Hepatic stellate cell (primary cell): ENCODE results near the gene THEMIS.
A peak's percentile ranks its signal among the peaks of the same experiment; 100 is the strongest.
"Not testable (repeated sequence)": the region's sequence is repeated elsewhere in the genome, so short reads cannot be mapped to it uniquely, and the experiment has no call there.

Experiments
- DNase-seq: peaks from one replicate; pipeline ENCODE4 v3.0.0; 2011; ENCODE audit warnings: low spot score

THEMIS gene

DNA sequence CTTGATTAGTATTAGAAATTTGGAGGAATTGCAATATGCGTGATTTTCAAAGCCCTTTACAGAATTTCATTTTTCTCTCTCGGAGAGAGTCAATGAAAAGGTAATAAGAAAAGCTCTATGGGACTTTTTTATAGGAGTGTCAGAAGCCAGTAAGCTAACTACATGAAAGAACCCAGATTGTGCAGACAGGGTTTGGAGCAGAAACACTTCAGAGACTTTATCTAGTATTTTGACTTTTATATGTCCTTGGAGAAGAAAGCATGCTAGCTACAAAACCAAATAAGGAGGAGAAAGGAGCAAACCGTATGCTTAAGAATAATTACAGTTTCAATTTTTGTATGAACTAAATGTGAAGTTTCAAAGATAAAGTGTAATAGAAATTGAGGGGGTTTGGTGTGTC lies 182.2 kb downstream of the THEMIS start:
- no peak for DNase-seq

DNA sequence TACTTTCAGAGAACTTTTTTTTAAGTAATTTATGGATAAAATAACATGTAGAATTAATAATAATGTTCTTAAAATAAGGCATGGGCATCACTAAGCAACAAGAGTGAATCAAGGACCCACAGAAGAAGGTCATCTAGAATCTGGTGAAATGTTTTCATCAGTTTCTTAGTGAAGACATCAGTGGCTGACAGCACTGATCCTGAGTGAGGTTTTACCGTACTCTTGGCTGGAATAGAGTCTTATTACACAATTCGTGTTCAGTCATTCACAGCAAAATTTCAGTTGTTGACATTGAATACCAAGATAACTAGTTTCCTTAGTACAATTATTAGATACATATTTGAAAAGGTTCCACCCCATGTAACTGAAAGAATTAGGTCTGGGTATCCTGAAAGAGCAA lies 183.5 kb downstream of the THEMIS start:
- DNase-seq: no peak

DNA sequence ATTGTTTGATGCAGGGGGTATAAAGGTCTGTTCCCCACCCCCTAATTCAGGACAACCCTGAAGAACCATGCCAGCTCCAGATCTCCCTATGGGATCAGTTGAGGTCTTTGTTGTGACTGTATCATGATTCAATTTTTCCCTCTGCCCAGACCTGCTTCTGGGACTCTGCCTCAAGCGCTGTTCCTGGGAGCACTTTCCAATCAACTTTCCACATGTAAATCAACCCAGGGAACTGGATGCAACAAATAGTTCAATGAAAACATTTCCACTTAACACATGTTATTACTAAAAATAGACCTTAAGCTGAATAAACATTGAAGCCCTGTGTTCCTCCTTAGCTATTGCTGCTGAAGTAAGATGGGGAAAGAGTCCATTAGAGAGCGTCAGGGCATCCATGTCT lies 184.4 kb downstream of the THEMIS start:
- no peak for DNase-seq

DNA sequence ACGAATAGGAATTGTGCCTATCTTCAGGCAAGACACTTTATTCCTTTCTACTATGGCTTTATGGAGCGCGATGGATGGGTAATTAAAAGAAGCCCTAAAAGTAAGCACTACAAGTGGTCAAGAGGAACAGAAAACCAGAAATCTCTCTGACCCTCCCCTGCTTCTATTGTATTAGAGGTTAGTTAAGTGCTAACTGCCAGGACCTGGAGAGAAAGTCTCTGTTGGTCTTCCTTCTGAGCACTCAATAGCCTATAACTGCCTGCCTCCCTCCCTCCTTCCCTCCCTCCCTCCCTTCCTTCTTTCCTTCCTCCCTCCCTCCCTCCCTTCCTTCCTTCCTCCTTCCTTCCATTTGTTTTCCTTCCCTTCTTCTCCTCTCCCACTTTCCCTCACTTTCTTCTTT lies 190.2 kb downstream of the THEMIS start:
- DNase-seq: no peak

DNA sequence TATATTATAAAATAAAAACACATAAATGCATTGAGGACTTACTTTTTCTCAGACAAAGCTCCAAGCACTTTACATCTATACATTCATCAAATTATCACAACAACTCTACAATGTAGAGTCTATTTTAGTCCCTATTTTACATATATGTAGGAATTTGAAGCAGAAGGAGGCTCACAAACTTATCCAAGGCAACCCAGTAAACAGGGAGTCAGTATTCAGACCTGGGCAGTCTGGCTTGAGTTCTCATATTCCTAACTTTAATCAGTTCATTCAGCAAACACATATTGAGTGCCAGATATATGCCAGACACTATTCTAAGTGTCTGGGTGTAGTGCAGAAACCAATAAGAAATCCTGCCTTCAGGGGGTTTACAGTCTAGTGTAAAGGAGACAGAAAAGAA lies 194.6 kb downstream of the THEMIS start:
- DNase-seq: no peak

DNA sequence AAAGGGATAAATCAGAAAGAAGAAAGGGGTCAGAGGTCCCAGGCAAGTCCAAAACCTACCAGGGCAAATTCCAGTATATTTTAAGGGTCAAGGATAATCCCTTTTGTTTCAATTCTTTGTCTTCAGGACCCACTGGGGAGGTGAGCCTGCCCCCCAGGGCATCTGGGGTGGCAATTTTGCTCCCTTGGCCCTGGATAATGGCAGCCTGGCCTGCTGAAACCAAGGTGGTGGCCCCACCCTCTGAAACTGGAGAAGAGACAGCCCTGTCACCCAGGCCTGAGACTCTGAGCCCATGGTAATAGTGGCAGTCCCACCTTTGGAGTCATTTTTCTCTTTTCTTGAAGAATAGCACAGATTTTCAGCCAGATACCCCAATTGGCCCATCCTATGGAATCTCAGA lies 205.8 kb downstream of the THEMIS start:
- no peak for DNase-seq

DNA sequence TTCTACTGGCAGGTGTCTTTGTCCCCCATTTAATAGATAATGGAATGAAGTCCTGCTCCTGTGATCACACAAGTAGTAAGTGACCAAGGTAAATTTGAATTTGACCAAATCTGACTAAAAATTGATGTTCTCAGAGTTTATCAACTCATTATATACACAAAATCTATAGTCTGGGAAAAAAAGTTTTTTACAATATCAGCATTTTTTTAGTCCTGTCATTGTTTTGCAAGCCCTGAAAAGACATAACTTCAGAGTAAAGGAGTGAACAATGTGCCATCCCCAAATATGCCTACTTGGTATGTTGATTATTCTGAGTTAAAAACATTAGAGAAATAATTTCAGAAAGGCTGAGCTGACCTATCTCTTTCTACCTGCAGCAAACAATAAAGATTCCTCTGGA lies 209.7 kb downstream of the THEMIS start:
- DNase-seq: no peak

DNA sequence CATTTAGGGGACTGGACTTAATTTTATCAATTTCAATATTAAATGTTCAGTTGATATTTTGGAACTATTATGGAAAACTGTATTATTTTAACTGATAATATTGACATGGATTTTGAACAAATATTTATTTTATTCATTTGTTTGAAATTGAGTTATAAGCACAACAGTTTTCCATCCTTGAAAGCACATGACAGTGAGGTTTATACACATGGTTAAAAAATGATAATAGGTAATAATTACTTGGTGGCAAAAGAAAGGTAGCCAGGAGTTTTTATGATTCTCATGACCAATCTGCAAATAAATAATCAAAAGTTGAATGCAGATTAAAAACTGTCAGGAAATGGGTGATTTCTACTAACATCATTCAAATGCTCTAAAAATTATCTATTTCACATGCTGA lies 210.3 kb downstream of the THEMIS start:
- DNase-seq: no peak

DNA sequence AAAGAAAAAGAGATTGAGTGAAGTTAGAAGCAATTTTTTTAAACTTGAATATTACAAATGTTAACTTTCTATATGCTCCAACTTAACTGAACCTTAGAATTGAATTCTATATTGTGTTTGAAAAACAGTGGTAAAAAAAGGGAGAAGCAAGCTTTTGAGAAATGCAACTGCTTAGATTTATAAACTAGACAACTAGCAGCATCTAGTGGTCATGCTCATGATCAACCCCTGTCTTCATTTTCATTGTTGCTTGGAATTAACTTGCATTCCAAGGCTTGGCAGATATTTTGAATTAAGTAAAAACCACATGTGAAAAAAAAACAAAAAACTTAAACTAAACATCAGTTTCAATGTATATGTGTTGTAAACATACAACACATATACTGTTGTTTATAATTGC lies 210.8 kb downstream of the THEMIS start:
- DNase-seq: peak; percentile 3

DNA sequence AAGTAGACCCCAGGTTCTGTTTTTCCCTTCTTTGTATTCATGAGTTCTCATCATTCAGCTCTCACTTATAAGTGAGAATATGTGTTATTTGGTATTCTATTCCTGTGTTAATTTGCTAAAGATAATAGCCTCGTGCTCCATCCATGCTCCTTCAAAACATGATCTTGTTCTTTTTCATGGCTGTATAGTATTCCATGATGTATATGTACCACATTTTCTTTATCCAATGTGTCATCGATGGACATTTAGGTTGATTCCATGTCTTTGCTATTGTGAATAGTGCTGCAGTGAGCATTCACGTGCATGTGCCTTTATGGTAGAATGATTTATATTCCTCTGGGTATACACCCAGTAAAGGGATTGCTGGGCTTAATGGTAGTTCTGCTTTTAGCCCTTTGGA lies 213.4 kb downstream of the THEMIS start:
- DNase-seq: not testable (repeated sequence)

DNA sequence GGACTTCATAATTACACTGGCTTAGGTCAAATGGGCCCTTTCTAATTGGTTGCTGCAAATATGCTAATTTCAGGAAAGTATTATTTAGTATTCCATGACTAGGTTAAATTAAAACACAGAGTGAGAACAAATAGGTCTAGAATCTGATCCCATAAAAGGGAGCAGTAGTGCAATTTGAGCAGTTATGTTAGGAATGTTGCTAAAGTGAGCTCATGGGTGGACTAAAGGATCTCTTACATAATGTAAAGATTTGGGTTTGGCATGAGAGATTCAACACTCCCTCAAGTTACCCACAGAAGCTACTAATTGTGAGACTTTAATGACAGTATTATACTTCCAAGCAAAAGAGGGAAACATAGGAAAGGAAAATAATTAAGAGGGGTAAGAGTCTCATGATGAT lies 214.8 kb downstream of the THEMIS start:
- DNase-seq: no peak

DNA sequence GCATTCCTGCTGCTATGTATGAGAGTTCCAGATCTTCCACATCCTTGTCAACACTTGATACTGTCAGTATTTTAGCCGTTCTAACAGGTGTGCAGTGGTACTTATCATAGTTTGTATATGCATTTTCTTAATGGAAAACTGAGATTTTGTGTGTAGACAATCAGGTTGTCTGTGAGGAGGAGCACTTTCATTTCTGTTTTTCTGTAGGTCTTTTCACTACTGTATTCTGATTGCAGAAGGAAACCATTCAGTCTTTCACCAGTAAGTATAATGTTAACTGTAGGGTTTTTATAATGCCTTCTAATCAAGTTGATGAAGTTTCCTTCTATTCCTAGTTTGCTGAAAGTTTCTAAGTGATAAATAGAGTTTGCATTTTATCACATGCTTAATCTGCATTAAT lies 216.4 kb downstream of the THEMIS start:
- DNase-seq: no peak
